NT2/D1 (cell line): Measurements from ENCODE around the gene DMXL2.
A peak's percentile ranks its signal among the peaks of the same experiment; 100 is the strongest.

Experiments used
- DNase-seq: peaks from one replicate; pipeline ENCODE4 v3.0.0-alpha.2; 2011; ENCODE audit warnings: low read depth, low spot score
- H3K27me3 ChIP-seq: 2 replicates; pipeline ENCODE4 v1.6.0; 2011; ENCODE audit warnings: mild to moderate bottlenecking; ENCODE audit not compliant: insufficient read length, insufficient read depth
- H3K36me3 ChIP-seq: 2 replicates; pipeline ENCODE4 v1.6.1; 2011; ENCODE audit warnings: mild to moderate bottlenecking, low read length, mixed read lengths; ENCODE audit not compliant: insufficient read depth, insufficient read length
- H3K4me1 ChIP-seq: 2 replicates; pipeline ENCODE4 v1.5.1; 2011; ENCODE audit not compliant: insufficient read depth, insufficient read length
- H3K4me3 ChIP-seq: 2 replicates; pipeline ENCODE4 v1.5.1; 2011; ENCODE audit warnings: low read depth; ENCODE audit not compliant: insufficient read length
- H3K9ac ChIP-seq: 2 replicates; pipeline ENCODE4 v1.6.0; 2011; ENCODE audit warnings: low read depth; ENCODE audit not compliant: insufficient read length
- H3K9me3 ChIP-seq: 2 replicates; pipeline ENCODE4 v1.5.1; 2011; ENCODE audit warnings: mild to moderate bottlenecking, low read length; ENCODE audit not compliant: insufficient read depth
- SUZ12 ChIP-seq: IDR thresholded peaks from 2 replicates; pipeline ENCODE4 v1.6.1; 2011; ENCODE audit not compliant: insufficient read length, insufficient read depth; ENCODE audit errors: extremely low read depth
- YY1 ChIP-seq: IDR thresholded peaks from 2 replicates; pipeline ENCODE4 v1.6.1; 2011; ENCODE audit not compliant: insufficient read length, insufficient read depth
- ZNF274 ChIP-seq: IDR thresholded peaks from 2 replicates; pipeline ENCODE4 v1.6.1; 2011; ENCODE audit warnings: mild to moderate bottlenecking, low read depth, low read length

The DMXL2 gene

GRCh38 chr15:51414256-51414860 lies 208.2 kb downstream of the DMXL2 start:
- Histone ChIP-seq H3K36me3 (no peaks in the 10 kb centered on the region), H3K9me3 (no peaks in the 10 kb centered on the region), H3K27me3 (no peaks in the 10 kb centered on the region), H3K4me1 (no peaks in the 10 kb centered on the region), H3K9ac (no peak overlapping the region), H3K4me3 (no peak overlapping the region)
- DNase-seq, result no peak
- TF ChIP-seq ZNF274 (no peak), SUZ12 (no peak), YY1 (no peak)

GRCh38 chr15:51405693-51406523 lies 216.7 kb downstream of the DMXL2 start:
- TF ChIP-seq YY1, result no peak
- Histone ChIP-seq H3K9ac (no peak overlapping the region), H3K36me3 (no peaks in the 10 kb centered on the region), H3K4me1 (no peaks in the 10 kb centered on the region), H3K4me3 (no peak overlapping the region), H3K27me3 (no peaks in the 10 kb centered on the region), H3K9me3 (no peaks in the 10 kb centered on the region)
- DNase-seq, result no peak

GRCh38 chr15:51403946-51404695 lies 218.4 kb downstream of the DMXL2 start:
- H3K4me3 ChIP-seq, result no peak overlapping the region
- no peaks in the 10 kb centered on the region for H3K36me3 ChIP-seq
- no peaks in the 10 kb centered on the region for H3K27me3 ChIP-seq
- no peaks in the 10 kb centered on the region for H3K9me3 ChIP-seq
- H3K9ac ChIP-seq, result no peak overlapping the region
- no peak for DNase-seq
- no peak for TF ChIP-seq ZNF274
- TF ChIP-seq YY1, result no peak
- TF ChIP-seq SUZ12, result no peak
- no peaks in the 10 kb centered on the region for H3K4me1 ChIP-seq

- H3K9me3 ChIP-seq, result no peaks in the 10 kb centered on the region
- peaks cover 4% of the 10 kb centered on the region for H3K4me1 ChIP-seq
- no peaks in the 10 kb centered on the region for H3K27me3 ChIP-seq
- H3K36me3 ChIP-seq, result no peaks in the 10 kb centered on the region
- no peak overlapping the region for H3K9ac ChIP-seq
- no peak for TF ChIP-seq ZNF274
- no peak for TF ChIP-seq YY1
- no peak for TF ChIP-seq SUZ12
- H3K4me3 ChIP-seq, result no peak overlapping the region
- DNase-seq, result no peak
Observed at GRCh38 chr15:51403072-51403878, 219.3 kb downstream of the DMXL2 start.

- Histone ChIP-seq H3K9ac (no peak overlapping the region), H3K4me1 (peaks cover 4% of the 10 kb centered on the region), H3K27me3 (no peaks in the 10 kb centered on the region), H3K9me3 (no peaks in the 10 kb centered on the region), H3K4me3 (no peak overlapping the region), H3K36me3 (no peaks in the 10 kb centered on the region)
- TF ChIP-seq YY1 (no peak), SUZ12 (no peak), ZNF274 (no peak)
- DNase-seq, result peak; percentile 18
Observed at GRCh38 chr15:51401872-51402517, 220.6 kb downstream of the DMXL2 start.

GRCh38 chr15:51401051-51401780 lies 221.4 kb downstream of the DMXL2 start:
- no peaks in the 10 kb centered on the region for H3K27me3 ChIP-seq
- H3K4me3 ChIP-seq, result no peak overlapping the region
- peaks cover 4% of the 10 kb centered on the region for H3K4me1 ChIP-seq
- no peak overlapping the region for H3K9ac ChIP-seq
- no peak for DNase-seq
- H3K9me3 ChIP-seq, result no peaks in the 10 kb centered on the region
- TF ChIP-seq ZNF274, result no peak
- TF ChIP-seq SUZ12, result no peak
- TF ChIP-seq YY1, result no peak
- H3K36me3 ChIP-seq, result no peaks in the 10 kb centered on the region
